Skeletal muscle cell (primary cell): ENCODE results near the gene PCBP3.
"Not testable (repeated sequence)": the region's sequence is repeated elsewhere in the genome, so short reads cannot be mapped to it uniquely, and the experiment has no call there.

Source experiments
- DNase-seq: peaks from one replicate; pipeline ENCODE4 v3.0.0-alpha.2; 2010; ENCODE audit warnings: low read depth
- H3K4me3 ChIP-seq: 2 replicates; pipeline ENCODE4 v1.5.1; 2011; ENCODE audit warnings: low read depth, mild to moderate bottlenecking, control low read depth, low read length, moderate library complexity

PCBP3 gene

DNA sequence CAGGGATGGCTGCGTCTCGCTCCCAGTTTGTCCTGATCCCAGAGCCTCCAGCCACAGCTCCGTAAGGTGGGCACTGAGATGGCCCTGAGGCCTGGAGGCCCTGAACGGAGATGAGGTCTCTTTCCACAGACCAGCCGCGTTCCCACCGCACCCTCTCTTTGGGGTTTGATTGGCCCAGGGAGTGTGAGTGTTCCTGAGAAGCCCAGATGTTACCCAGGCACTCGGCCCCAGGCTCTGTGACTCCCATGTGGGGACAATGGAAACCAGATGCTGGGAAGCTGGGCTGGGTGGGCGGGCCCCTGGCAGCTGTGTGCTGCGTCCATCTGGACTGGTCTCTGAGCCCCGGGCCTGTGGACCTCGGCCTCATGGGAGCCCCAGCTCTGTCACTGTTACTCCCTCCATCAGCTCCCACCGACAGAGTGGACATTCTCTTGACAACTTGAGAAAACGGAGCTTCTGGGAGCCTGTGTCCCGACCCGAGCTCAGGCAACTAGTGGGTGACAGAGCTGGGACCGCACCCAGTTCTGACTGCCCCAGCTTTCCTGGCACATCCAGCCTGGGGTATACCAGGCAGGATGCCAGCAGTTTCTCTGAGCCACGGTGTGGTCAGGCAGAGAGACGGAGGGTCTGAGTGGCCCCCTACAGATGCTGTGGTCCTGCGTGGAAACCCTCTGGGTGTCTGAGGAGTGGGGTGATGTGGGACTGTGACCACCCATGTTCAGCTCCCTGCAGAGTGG lies 328.3 kb downstream of the PCBP3 start:
- H3K4me3 ChIP-seq = no peak overlapping the region

DNA sequence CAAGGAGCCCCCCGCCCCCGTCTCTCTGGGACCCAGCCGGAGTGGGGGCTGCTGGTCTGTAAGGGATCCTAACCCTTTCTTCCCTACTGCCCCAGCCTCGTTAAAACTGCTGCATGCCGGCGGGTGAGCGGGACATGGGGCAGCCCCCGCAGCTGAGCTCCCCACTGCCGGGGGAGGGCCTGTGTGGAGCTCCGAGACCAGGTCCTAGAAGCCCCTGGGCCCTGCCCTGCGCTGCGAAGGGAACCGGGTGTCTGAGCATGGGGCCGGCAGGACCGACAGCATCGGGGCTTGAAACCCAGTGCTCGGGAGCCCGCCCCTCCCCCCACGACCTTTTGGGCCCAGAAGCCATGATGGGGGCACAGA lies 328.8 kb downstream of the PCBP3 start:
- H3K4me3 ChIP-seq = peak overlapping the region; percentile 38
- no peak for DNase-seq

More for the DNA sequence above, 328.3 kb downstream of the PCBP3 start:
- DNase-seq = no peak

DNA sequence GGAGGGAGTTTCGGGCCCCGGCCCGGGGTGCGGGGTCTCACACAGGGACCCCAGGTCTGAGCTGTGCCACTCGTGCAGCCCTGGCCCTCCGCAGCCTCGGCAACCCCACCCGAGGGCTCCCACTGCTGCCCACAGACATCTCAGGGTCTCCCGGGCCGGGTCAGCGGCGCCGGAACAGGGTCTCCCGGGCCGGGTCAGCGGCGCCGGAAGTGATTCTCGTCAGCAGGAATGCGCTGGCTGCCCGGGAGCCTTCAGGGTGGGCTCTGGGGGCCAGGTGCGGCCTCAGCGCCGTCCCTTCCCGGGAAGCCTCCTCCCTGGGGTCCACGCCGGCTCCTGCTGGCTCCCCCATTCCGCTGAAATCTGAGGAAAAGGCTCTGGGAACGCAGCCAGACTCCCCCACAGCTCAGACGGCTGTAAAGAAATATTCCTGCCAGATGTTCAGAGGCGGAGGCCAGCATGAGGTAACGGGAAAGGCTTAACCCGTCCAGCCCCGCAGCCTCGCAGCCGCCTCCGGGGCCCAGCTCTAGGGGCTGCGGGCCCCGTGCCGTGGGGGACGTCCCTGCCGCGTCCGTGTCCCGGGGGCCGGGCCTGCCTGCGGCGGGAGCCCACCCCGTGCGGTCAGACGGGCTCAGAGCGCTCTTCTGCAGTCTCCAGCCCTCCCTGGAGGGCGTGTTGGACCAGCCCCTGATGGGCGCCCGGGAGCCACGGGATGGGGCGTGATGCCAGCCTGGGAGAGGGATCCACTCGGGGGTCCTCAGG lies 329.4 kb downstream of the PCBP3 start:
- peak overlapping the region; percentile 38 for H3K4me3 ChIP-seq
- DNase-seq = peak; percentile 84

DNA sequence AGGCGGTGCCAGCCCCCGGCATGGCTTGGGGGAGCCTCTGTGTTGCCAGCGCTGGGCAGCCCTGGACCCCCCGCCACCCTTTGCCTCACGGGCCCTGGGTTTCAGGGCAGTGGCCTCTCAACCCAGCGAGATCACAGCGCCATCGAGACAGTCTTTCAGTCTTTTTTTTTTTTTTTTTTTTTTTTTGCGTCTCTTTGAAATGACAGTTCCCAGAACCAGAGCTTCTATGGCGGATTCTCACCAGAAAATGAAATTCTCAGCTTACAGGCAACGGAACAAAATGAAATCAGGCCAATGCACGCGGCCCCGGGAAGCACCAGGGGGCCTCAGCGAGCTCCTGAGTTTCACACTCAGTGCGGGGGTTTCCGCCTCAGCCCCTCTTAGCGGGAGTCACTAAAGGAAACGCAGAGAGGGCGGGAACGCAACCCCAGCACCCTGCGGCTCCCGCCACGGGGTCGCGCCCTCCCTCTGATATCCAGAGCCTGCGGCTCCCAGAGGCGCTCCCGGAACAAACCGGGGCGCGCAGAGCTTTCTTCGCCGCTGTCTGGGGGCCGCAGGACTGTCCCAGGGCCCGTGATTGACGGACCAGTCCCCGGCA lies 330.0 kb downstream of the PCBP3 start:
- H3K4me3 ChIP-seq = peak overlapping the region; percentile 38
- DNase-seq = peak; percentile 68

DNA sequence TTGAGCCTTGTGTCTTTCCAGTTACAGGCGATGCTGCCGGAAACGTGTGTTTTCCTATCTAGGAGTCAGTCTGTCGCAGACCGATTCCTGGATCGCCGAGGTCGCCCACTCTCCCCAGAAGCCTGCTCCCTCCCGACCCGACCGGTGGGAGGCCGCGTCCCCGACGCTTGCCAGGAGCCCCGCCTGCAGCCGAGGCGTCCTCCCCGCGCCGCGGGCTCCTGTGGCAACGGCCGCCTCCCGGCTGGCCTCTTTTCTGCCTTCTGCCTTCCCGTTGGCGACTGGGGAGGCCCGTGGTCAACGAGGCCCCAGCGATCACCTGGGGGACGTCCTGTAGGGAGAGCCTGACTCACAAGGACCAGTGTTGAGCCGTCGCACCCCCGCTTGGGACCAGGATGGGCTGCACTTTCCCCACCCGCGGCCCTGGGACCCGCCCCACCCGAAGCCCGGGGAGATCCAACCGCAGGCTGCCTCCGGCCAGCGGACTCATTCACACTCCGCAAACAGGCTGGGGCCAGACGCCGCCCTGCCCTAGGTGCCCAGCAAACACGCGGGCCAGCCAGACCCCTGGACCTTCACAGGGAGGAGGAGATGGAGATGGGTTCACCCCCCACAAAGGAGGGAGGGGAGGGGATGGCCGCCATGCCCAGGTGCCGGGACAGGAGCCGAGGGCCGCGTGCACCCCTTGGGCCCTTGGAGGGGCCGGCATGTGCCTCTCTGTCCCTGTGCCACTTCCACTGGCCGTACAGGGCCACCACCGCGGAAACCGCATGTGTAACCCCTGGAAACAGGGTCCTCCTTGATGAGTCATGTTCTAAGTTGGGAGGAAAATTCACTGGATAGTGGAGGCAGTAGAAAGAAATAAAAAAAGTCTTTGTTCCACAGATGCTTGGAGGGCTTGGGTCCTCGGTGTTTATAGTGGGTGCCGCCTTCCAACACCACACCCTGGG lies 330.8 kb downstream of the PCBP3 start:
- peak overlapping the region; percentile 38 for H3K4me3 ChIP-seq
- no peak for DNase-seq

DNA sequence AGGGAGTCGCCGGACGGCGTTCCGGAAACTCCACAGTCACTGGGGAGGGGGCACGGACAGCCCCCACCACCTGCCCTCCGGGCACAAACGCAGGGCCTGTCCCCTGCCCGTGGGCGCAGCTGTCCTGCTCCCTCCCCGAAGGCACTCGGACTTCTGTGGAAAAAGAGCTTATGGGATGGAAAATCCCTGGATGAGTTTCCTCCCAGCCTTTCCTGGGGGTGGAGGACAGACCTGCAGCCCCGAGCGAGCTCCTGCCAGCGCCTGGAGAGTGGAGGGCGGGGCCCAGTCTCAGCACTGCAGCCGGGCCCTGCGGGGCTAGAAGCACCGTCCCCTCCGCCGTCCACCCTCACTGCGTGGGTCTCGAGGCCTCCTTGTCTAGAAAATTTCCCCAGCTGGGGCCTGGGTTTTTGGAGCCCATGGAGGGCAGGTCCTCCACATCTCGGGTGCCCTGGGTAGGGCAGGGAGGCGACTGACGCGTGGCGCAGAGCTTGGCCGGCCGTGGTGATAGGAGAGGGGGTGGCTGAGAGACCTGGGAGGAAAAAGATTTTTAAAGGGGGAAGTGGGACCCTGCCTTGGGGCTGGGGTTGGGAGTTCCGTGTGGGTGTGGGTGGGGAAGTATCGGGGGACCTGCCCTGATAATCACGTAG lies 331.6 kb downstream of the PCBP3 start:
- peak overlapping the region; percentile 15 for H3K4me3 ChIP-seq
- no peak for DNase-seq

DNA sequence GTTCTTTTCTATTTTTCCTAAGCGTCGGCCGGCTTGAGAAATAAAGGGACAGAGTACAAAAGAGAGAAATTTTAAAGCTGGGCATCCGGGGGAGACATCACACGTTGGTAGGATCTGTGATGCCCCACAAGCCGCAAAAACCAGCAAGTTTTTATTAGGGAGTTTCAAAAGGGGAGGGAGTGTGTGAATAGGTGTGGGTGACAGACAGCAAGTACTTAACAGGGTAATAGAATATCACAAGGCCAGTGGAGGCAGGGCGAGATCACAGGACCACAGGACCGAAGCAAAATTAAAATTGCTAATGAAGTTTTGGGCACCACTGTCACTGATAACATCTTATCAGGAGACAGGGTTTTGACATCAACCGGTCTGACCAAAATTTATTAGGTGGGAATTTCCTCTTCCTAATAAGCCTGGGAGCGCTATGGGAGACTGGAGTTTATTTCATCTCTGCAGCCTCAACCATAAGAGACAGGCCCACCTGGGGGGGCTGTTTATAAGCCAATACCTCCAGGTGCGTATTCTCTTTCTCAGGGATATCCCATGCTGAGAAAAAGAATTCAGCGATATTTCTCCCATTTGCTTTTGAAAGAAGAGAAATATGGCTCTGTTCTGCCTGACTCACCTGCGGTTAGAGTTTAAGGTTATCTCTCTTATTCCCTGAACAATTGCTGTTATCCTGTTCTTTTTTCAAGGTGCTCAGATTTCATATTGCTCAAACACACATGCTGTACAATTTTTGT lies 332.3 kb downstream of the PCBP3 start:
- not testable (repeated sequence) for H3K4me3 ChIP-seq, DNase-seq

DNA sequence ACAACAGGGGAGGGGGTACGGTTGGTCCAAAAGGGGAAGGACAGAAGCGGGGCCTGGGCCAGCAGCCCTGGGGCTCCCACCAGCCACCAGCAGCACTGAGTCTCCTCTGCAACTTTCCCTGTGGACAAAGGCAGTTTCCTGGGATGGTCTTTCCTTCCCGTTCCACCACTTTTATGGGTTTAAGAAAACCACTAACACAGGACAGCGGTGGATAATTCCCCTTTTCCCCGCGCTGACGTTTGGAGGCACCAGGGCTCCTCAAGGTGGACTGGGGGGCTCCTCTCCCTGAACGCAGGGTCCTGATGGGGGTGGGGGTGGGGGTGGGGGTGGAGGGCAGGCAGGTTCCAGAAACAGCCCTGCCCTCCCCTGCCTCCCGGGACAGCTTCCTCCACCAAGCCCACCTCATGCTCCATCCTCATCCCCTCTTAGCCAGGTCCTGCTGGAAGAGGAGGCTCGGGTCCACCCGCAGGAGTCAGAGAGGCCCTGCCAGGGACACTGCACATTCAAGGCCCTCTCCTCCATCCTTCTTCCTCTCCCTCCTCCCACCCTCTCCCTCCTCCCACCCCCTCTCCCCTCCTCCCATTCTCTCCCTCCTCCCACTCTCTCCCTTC lies 333.3 kb downstream of the PCBP3 start:
- DNase-seq = no peak
- H3K4me3 ChIP-seq = no peak overlapping the region

DNA sequence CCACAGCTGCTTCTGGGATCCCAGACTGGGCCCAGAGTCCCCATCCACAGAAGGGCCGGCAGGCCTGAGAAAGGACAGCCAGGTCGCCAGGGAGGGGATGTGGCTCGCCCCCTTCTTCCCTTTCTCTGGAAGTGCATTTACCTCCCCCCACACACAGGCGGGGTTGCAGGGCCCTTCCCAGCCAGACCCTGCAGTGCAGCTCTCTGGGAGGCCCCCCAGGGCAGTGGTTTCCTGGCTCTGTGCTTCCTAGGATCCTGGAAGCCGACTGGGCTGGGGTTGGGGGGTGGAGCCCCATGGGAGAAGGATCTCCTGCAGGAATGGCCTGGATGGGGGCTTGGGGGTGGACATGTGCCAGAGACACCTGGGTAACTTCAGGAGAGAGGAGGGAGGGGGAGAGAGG lies 333.9 kb downstream of the PCBP3 start:
- no peak for DNase-seq
- no peak overlapping the region for H3K4me3 ChIP-seq

DNA sequence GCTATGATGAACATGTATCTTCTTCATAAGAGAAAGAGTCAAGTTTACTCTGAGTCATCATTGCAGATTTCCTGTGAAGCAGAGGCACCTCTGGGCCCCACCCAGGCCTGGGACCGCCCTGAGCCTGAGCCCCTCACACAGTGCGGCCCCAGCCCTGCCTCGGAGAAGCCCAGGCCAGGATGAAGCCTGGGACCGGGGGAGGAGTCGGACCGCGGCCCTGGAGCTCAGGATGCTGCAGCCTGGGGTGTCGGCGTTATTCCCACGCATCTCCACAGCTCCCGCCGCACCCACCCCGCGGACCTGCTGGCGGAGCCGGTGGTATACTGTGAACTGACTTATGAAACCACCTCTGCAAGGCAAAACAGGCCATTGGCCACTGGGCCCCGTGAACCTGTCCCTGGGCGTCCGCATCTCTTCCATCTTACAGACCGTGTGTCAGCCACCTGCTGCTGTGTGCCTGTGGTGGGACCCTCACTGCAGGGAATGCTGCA lies 335.7 kb downstream of the PCBP3 start:
- no peak for DNase-seq
- no peak overlapping the region for H3K4me3 ChIP-seq

DNA sequence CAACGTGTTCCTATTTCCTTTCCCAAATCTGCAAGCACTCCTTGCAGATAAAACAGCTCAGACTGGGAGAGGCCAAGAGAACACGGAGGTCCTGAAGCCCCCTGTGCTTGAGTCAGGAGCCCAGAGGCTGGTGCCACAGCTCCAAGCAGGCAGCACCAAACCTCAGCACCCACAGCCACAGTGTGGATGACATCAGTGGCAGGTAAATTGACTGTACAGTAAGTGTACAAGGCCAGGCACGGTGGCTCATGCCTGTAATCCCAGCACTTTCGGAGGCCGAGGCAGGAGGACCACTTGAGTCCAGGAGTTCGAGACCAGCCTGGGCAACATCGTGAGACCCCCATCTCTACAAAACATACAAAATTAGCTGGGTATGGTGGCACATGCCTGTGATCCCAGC lies 336.1 kb downstream of the PCBP3 start:
- no peak overlapping the region for H3K4me3 ChIP-seq
- DNase-seq = no peak

DNA sequence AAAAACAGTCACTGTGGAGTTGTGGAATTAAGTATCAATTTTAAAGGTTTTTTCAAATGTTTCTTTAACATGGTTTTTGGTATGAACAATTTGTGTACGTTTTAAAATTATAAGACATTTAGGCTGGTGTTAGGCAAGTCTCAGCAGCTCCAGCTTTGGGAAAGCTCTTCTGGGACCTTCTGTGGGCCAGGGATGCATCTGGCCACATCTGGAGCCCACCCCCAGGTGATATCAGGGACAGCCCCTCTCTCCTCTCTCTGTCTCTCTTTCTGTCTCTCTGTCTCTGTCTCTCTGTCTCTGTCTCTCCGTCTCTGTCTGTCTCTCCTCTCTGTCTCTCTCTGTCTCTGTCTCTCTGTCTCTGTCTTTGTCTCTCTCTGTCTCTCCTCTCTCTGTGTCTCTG lies 336.7 kb downstream of the PCBP3 start:
- H3K4me3 ChIP-seq = no peak overlapping the region
- no peak for DNase-seq

DNA sequence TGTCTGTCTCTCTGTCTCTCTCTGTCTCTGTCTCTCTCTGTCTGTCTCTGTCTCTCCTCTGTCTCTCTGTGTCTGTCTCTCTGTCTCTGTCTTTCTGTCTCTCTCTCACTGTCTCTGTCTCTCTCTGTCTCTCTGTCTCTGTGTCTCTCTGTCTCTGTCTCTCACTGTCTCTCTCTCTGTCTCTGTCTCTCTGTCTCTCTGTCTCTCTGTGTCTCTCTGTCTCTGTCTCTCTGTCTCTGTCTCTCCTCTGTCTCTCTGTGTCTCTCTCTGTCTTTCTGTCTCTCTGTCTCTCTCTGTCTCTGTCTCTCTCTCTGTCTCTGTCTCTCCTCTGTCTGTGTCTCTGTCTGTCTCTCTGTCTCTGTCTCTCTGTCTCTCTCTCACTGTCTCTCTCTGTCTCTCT lies 337.2 kb downstream of the PCBP3 start:
- peak overlapping the region; percentile 47 for H3K4me3 ChIP-seq
- no peak for DNase-seq

DNA sequence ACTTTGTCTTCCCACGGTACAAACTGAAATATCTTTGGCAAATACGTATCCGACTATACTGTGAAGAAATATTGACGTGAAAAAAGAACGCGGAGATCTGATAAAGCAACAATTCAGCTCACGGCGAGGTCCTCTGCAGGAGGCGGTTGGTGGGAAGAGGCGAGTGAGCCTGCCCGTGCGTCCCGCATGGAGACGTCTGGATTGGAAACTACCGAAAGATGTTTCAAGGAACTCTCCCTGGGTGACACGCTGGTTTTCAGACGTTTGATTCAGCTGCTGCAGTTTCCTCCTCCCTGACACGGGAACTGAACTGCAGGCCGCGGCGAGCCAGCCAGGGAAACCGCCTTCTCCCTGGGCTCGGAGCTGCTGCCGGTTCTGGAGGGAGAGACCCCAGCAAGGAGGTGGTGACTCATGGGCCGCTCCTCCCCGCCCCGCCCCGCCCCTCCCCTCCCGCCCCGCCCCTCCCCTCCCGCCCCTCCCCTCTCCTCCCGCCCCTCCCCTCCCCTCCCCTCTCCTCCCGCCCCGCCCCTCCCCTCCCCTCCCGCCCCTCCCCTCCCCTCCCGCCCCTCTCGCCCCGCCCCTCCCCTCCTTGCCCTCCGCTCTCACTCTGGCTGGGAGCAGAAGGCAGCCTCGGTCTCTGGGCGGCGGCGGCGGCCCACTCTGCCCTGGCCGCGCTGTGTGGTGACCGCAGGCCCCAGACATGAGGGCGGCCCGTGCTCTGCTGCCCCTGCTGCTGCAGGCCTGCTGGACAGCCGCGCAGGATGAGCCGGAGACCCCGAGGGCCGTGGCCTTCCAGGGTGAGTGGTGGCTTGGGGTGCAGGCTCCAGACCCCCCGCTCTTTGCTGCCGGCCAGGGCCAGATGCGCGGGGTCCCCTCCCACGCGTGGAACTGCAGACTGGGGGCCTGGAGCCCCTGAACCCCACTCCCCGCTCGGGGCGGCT lies 337.9 kb downstream of the PCBP3 start, which contains the start of gene COL6A1:
Gene COL6A1 (plus strand): TSS at position 620 of the 941 bp plus-strand sequence. CDS start 81 bp downstream, at position 701.
- peak; percentile 76 for DNase-seq
- peak within 1 kb of the TSS; percentile 79 for H3K4me3 ChIP-seq

DNA sequence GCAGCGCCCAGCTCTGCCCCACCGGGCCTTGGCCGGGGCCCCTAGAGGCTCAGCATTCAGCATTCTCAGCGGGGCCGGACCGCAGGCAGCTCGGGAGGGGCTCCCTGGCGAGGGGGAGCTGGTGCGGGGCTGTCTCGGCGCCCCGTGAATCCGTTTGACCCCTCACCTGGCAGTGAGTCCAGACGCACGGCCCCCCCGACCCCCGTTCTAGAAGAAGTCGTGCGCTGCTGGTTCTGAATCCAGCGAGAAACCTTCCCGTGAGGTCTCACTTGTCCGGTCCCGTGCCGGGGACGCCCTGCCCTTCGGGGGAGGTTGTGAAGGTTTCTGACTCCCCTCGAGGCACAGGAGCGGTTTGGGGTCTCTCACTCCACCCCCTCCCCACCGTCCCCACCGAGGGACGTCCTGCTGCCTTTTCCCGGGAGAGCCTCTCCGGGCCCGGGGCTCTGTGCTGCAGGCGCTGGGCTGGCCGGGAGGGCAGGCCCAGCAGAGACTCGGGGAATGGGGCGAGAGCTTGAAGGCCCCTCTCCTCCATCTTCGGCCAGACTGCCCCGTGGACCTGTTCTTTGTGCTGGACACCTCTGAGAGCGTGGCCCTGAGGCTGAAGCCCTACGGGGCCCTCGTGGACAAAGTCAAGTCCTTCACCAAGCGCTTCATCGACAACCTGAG lies 338.7 kb downstream of the PCBP3 start:
- peak overlapping the region; percentile 79 for H3K4me3 ChIP-seq
- no peak for DNase-seq
